Inferior parietal cortex (tissue), 1 donor: ENCODE results near the gene HRK.

ENCODE experiments used
- DNase-seq: peaks from one replicate; pipeline ENCODE4 v3.0.0-alpha.2; 2016; ENCODE audit errors: extremely low spot score

The HRK gene

DNA sequence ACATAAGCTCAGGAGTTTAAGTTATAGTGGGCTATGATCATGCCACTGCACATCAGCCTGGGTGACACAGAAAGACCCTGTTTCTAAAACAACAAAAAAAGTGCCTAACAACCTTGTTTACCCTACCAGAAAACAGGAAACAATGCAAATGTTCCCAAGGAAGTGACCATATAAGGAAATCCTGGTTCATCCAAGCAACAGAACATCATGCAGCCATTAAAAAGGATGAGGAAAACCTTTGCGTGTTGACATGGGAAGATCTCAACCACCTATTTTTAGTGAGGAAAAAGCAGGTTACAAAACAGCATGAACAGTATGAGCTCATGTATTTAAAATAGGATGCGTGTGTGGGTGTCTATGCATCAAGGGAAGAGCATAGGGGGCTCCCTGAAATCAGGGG is 13.7 kb downstream of the HRK start:
- no peak for DNase-seq

DNA sequence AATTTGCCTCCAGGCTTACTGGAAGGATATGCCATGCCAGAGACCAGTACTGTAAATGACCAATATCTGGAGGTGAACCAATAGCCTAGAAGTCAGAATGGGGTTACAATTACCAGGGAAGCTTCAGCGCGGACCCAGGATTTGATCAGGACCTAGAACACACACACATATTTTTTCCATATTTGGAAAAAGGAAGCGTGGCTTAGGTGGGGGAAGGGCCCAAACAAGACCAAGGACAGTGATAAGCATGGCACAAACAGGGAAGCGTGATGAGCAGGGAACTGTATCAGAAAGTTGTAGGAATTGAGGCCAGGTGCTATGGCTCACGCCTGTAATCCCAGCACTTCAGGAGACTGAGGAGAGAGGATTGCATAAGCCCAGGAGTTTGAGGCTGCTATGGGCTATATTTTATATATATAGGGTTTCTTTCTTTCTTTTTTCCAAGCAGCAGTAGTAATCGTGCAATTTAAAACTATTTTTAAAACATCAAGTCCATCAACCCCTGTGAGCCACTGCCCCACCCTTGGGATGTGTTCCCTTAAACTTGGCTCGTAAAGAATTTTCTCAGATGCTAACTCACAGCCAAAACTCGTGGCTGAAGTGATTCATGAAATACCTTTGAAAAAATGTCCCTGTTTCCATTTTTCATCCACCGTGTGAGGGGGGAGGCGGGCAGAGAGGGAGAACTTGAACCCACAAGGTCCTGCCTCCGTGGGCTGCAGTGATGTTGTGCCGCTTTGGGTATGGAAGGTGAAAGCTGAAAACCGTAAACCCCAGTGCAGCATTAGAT is 16.7 kb downstream of the HRK start:
- no peak for DNase-seq

DNA sequence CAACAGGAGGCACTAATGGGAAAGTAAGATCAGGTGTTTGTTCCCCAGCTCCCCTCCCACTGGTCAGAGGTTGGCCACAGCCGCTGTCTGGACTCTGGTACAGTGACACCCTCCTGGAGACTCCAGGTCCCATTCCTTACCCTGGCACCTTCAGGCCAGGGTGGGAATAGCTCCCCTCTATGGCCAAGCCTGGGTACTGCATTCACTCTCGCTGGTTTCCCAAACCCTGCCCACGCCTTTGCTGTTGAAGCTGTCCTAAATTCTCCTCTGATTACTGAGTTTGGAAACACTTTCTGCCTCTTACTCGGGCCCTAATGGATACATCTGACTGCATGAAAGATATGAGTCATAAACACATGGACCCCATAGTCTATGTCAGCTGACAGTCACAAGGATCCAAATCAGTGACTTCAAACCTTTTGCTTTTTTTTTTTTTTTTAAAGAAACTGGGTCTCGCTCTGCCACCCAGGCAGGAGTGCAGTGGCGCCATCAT is 17.9 kb downstream of the HRK start:
- no peak for DNase-seq

DNA sequence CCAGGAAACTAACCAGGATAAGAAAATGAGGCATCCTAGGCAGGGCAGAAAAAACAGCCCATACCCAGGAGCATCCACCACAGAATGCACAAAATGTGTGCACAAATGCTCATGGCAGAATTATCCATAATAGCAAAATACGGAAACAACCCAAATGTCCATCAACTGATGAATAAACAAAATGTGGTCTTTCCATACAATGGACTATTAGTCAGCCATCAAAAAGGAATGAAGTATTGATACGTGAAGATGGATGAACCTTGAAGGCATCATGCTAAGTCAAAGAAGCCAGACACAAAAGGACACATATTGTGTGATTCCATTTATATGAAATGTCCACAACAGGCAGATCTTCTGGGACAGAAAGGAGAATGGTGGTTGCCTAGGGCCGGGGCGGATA is 19.1 kb downstream of the HRK start:
- DNase-seq, result no peak

DNA sequence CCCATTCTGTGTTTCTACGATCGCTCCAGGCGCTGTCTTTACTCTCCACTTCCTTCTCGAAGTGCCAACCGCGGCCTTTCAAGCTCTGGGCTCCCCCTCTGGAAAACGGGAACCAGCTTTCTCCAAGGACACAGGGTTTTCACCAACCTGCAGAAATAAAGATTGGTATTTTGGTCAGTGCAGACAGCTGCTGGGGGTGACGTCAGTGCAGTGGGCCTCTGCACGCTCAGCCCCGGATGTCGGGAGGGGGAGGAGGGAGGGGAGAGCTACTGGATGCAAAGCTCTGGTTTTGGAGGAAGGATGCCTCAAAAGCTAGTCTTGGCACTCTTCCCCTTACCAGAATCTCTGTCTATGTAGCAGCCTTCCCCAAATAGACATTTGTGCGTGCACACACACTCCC is 19.9 kb downstream of the HRK start:
- DNase-seq, result peak; percentile 67

DNA sequence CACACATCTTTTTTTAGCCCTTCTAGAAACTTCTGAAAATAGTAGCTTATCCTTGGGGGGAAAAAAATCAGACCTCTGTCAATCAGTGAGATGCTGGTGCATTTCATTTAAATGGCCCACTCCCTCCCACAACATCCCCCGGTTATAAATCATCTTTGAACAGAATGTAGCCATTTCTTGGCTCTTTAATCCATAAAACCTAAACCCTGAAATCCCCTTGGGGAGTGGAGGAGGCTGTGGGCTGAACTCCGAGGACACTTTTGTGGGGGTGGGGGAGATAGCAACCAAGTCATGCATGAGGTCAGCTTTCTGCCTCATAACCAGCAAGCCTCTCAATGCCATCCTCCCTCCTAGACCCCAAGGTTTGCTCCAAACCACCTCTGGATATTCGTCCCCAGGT is 21.0 kb downstream of the HRK start:
- DNase-seq, result no peak

- DNase-seq, result no peak
These were observed 22.2 kb downstream of the HRK start for GRCh38 chr12:116859079-116859478.

- no peak for DNase-seq
These were observed 24.5 kb downstream of the HRK start for GRCh38 chr12:116856729-116857128.

DNA sequence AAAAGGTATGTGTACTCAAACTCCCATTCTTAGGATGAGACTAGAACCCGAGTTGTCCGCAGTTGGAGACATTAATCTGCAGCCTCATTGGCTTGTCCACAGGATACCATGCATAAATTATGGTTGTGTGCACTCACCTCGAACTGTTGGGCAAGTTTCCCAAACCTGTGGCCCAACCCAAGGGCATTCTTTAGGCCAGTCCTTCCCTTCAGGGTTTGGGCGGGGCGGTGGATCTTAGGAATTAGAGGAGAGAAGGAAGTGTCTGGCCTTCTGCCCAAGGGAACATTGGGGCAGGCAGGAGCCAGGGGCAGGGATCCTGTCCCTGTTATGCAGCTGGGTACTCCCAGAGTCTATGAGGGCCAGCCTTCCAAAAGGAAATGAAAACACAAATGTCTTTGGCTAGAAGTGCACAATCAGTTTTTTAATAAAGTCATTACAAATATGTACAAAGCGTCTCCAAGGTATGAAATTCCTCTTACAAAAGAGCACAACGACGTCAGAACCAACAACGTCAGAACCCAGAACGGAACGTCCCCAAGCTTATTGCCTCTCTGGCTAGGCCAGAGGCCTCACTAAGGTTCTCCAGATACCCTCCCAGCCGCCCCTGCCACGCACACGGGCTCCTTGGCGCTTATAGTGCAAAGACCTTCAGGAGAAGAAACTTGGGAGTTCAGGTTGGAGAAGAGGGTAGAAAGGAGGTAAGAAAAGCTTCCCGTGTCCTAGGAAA is 25.3 kb downstream of the HRK start:
- no peak for DNase-seq

GRCh38 chr12:116853507-116853906 is 27.7 kb downstream of the HRK start:
- DNase-seq, result no peak

DNA sequence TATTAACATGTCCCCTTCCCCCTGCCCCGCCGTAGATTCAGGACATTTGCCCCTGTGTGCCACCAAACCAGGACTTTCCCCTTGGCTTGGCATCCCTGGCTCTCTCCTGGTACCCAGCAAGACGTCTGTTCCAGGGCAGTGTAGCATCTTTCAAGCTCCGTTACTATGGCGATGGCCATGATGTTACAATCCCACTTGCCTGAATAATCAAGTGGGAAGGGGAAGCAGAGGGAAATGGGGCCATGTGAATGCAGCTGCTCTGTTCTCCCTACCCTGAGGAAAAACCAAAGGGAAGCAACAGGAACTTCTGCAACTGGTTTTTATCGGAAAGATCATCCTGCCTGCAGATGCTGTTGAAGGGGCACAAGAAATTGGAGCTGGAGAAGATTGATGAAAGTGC is 28.9 kb downstream of the HRK start:
- no peak for DNase-seq

DNA sequence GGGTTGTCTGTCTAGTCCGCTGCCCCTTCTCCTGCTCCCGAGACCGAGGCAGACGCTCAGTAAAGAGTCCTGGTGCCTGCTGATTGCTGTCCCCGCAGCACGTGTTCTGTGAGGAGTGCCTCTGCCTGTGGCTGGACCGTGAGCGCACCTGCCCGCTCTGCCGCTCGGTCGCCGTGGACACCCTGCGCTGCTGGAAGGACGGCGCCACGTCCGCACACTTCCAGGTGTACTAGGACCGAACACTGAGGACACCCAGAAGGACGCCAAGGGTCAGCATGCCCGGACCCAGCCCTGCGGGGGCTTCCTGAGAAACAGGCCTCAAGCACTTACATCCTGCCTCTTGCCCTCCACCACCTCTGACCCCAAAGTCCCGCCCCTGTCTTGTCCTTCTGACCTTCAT is 32.0 kb downstream of the HRK start:
- DNase-seq, result no peak

- DNase-seq, result no peak
These were observed 38.2 kb downstream of the HRK start for GRCh38 chr12:116843085-116843484.

DNA sequence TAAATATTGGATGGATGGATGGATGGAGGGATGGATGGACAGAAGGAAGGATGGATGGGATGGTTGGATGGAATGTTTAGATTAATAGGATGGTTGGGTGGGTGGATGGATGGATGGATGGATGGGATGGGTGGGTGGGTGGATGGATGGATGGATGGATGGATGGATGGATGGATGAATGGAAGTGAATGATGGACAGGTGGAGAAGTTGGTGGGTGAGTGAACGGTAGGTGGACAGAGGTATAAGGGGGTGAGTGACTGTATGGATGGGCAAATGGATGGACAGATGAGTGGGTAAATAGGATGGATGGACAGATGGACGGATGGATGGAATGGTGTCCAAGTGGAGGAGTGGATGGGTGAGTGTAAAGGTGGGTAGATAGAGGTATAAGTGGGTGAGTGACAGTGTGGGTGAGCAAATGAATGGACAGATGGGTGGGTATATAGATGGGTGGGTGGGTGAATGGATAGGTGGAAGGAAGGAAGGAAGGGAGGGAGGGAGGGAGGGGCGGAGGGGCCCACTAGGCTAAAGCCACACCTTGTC is 41.9 kb downstream of the HRK start:
- DNase-seq, result no peak

DNA sequence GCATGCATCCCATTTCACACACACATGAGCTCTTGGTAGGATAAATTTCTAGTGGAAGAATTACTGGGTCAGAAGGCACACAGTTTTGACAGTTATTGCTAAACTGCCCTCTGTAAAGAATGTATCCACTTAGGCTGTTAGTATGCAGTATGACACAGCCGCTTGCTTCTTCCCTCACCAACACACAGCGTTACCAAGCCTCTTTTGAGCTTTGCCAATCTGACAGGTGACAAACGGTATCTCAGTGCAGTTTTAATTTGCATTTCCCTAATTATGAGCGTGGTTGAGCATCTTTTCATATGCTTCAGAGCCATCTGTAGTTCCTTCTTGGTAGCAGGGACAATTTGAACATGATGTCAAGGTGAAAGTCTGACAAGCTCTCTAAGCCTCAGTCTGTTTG is 42.9 kb downstream of the HRK start:
- DNase-seq, result no peak

- DNase-seq, result no peak
These were observed 44.1 kb downstream of the HRK start for GRCh38 chr12:116837097-116837496.

DNA sequence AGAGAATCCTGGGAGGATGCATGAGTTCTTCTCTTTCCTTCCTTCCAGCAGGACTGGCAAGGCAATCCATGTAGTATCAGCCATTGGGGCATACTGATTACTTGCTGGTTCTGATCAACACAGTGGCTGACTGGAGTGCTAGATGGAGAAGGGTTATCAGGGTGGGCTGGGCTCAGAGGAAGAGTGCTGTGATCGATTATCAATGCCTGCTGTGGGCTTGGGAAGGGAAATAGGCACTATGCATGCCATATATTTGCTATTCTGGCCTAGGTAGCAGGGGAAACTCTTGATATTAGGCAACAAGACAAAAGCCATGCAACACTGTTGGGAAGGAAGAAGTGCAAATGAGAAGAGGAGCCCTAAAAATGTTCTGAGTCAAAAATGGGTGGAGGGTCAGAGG is 45.8 kb downstream of the HRK start:
- no peak for DNase-seq

GRCh38 chr12:116833474-116833873 is 47.8 kb downstream of the HRK start:
- no peak for DNase-seq

- no peak for DNase-seq
These were observed 48.9 kb downstream of the HRK start for GRCh38 chr12:116832353-116832752.

DNA sequence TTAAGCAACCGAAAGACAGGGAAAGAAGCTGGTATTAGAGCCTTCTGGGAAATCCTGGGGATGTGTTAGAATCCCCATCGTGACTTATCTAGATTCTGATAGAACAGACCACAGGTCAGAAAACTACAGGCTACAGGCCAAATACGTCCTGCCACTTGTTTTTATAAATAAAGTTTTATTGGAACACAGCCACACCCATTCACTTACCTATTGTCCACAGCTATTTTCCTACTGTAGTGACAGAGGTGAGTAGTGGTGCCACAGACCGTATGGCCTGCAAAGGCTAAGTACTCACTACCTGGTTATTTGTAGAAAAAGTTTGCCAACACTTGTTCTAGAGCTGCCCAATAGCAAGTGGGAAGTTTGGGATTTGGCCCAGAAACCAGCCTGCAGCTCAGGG is 53.8 kb downstream of the HRK start:
- DNase-seq, result no peak

DNA sequence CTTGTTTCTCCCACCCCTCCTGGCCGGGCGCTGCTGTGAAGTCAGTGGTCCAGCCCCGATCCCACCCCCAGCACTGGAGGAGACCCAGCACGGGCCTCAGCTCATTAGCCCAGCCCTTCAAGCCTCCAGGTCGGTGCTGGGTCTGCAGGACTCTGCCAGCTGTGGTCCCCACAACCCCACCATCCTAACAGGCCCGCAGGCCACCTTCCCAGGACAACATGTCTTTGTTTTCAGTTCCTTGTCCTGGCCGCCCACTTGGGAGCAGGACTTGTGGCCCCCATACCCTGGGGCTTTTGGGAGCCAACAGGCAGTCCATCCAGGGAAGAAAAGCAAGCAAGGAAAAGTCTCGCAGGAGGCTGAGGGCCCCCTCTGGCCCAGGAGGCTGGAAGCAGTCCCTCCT is 60.0 kb downstream of the HRK start:
- DNase-seq, result no peak

DNA sequence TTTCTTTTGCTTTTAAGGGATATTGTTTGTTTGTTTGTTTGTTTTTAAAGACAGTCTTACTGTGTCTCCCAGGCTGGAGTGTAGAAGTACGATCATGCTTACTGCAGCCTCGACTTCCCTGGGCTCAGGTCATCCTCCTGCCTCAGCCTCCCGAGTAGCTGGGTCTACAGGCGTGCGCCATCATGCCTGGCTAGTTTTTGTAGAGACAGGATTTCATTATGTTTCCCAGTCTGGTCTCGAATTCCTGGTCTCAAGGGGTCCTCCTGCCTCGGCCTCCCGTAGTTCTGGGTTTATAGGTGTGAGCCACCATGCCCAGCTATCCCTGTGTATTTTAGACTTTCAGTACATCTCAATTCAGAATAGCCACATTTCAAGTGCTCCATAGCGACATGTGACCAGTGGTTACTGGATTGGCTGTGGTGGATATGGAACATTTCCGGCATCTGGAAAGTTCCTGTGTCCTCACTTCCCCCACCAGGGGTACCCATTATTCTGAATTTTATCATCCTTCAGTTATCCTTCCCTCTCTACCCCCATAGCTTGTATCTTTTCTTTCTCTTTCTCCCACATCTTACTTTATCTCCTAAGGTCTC is 61.1 kb downstream of the HRK start:
- DNase-seq, result no peak
